MM.1S (cell line): ENCODE results near the gene ESR2.

Source experiments
- DNase-seq: peaks from one replicate; pipeline ENCODE4 v3.0.0-alpha.2; 2015
- H2AFZ ChIP-seq: fragments of 300-600 bp; sonication (generic); 2 replicates; pipeline ENCODE4 v1.6.0; 2016; ENCODE audit warnings: antibody characterized with exemption, low read length
- H3F3A ChIP-seq: fragments of 300-600 bp; sonication (generic); 2 replicates; pipeline ENCODE4 v1.6.1; 2016; ENCODE audit warnings: mild to moderate bottlenecking, antibody characterized with exemption, low read length, moderate library complexity, mixed read lengths; ENCODE audit not compliant: insufficient read depth
- H3K27ac ChIP-seq: fragments of 300-600 bp; sonication (generic); 2 replicates; pipeline ENCODE4 v1.5.1; 2016; ENCODE audit warnings: mild to moderate bottlenecking, low read length
- H3K27me3 ChIP-seq: fragments of 300-600 bp; sonication (generic); replicated peaks from 2 replicates; pipeline ENCODE4 v1.6.0; 2016; ENCODE audit warnings: low read length; ENCODE audit not compliant: insufficient read depth
- H3K36me3 ChIP-seq: fragments of 300-600 bp; sonication (generic); replicated peaks from 2 replicates; pipeline ENCODE4 v1.6.1; 2016; ENCODE audit warnings: mild to moderate bottlenecking, low read length, mixed read lengths; ENCODE audit not compliant: insufficient read depth
- H3K4me1 ChIP-seq: fragments of 300-600 bp; sonication (generic); 2 replicates; pipeline ENCODE4 v1.6.1; 2016; ENCODE audit warnings: low read length, mixed read lengths
- H3K4me2 ChIP-seq: fragments of 300-600 bp; sonication (generic); 2 replicates; pipeline ENCODE4 v1.6.0; 2016; ENCODE audit warnings: low read depth, low read length
- H3K4me3 ChIP-seq: fragments of 300-600 bp; sonication (generic); 2 replicates; pipeline ENCODE4 v1.5.1; 2016; ENCODE audit warnings: low read length, mixed read lengths
- H3K79me2 ChIP-seq: fragments of 300-600 bp; sonication (generic); 2 replicates; pipeline ENCODE4 v1.6.1; 2016; ENCODE audit warnings: mixed run types, low read length, mixed read lengths
- H3K9ac ChIP-seq: fragments of 300-600 bp; sonication (generic); 2 replicates; pipeline ENCODE4 v1.6.1; 2016; ENCODE audit warnings: low read length, mixed read lengths
- H3K9me2 ChIP-seq: fragments of 300-600 bp; sonication (generic); replicated peaks from 2 replicates; pipeline ENCODE4 v1.6.1; 2016; ENCODE audit warnings: mild to moderate bottlenecking, low read length, mixed read lengths; ENCODE audit not compliant: insufficient read depth
- H3K9me3 ChIP-seq: fragments of 300-600 bp; sonication (generic); replicated peaks from 2 replicates; pipeline ENCODE4 v1.6.1; 2016; ENCODE audit warnings: mild to moderate bottlenecking, low read length, mixed read lengths; ENCODE audit not compliant: insufficient read depth
- H4K20me1 ChIP-seq: fragments of 300-600 bp; sonication (generic); 2 replicates; pipeline ENCODE4 v1.6.1; 2016; ENCODE audit warnings: mild to moderate bottlenecking, low read length, moderate library complexity, mixed read lengths; ENCODE audit not compliant: insufficient read depth
- CTCF ChIP-seq: fragments of 300-600 bp; sonication (generic); IDR thresholded peaks from 2 replicates; pipeline ENCODE4 v1.5.1; 2016; ENCODE audit warnings: antibody characterized with exemption, low read length, mixed read lengths
- EZH2 ChIP-seq: fragments of 300-600 bp; sonication (generic); optimal IDR thresholded peaks from 2 replicates; pipeline ENCODE3; 2017; ENCODE audit warnings: low read depth, mild to moderate bottlenecking, antibody characterized with exemption, low read length, mixed read lengths
- EZH2phosphoT487 ChIP-seq: fragments of 300-600 bp; sonication (generic); IDR thresholded peaks from 2 replicates; pipeline ENCODE4 v1.6.1; 2018; ENCODE audit warnings: antibody characterized with exemption, low read length

Gene ESR2

GRCh38 chr14:64125270-64125669, 168.9 kb downstream of the ESR2 start:
- DNase-seq, result no peak
- H3K9me2 ChIP-seq, result no peaks in the 10 kb centered on the region
- H3K9me3 ChIP-seq, result no peaks in the 10 kb centered on the region
- H3K36me3 ChIP-seq, result no peaks in the 10 kb centered on the region
- no peak overlapping the region for H3K9ac ChIP-seq
- H3K4me1 ChIP-seq, result no peaks in the 10 kb centered on the region
- no peaks in the 10 kb centered on the region for H4K20me1 ChIP-seq
- TF ChIP-seq EZH2phosphoT487 (no peak), EZH2 (no peak), CTCF (no peak)
- no peak overlapping the region for H3K4me2 ChIP-seq
- H3F3A ChIP-seq, result no peaks in the 10 kb centered on the region
- H3K27ac ChIP-seq, result no peak overlapping the region
- no peaks in the 10 kb centered on the region for H3K79me2 ChIP-seq
- no peaks in the 10 kb centered on the region for H3K27me3 ChIP-seq
- H2AFZ ChIP-seq, result no peak overlapping the region
- H3K4me3 ChIP-seq, result no peak overlapping the region

- no peak overlapping the region for H2AFZ ChIP-seq
- H3K27ac ChIP-seq, result no peak overlapping the region
- H3K9ac ChIP-seq, result no peak overlapping the region
- no peaks in the 10 kb centered on the region for H3K27me3 ChIP-seq
- no peaks in the 10 kb centered on the region for H3K36me3 ChIP-seq
- no peaks in the 10 kb centered on the region for H3F3A ChIP-seq
- H4K20me1 ChIP-seq, result no peaks in the 10 kb centered on the region
- H3K4me1 ChIP-seq, result no peaks in the 10 kb centered on the region
- H3K4me2 ChIP-seq, result no peak overlapping the region
- no peak overlapping the region for H3K4me3 ChIP-seq
- no peaks in the 10 kb centered on the region for H3K79me2 ChIP-seq
- DNase-seq, result no peak
- H3K9me3 ChIP-seq, result no peaks in the 10 kb centered on the region
- no peaks in the 10 kb centered on the region for H3K9me2 ChIP-seq
- TF ChIP-seq EZH2phosphoT487 (no peak), CTCF (no peak), EZH2 (no peak)
Measured at GRCh38 chr14:64123241-64123822, 170.8 kb downstream of the ESR2 start.

- Histone ChIP-seq H3K4me1 (no peaks in the 10 kb centered on the region), H3K9ac (no peak overlapping the region), H3K4me2 (no peak overlapping the region), H3K36me3 (no peaks in the 10 kb centered on the region), H3K27me3 (no peaks in the 10 kb centered on the region), H3K9me3 (no peaks in the 10 kb centered on the region), H3K4me3 (no peak overlapping the region), H3F3A (no peaks in the 10 kb centered on the region), H3K79me2 (no peaks in the 10 kb centered on the region), H4K20me1 (no peaks in the 10 kb centered on the region), H2AFZ (no peak overlapping the region), H3K9me2 (no peaks in the 10 kb centered on the region), H3K27ac (no peak overlapping the region)
- no peak for TF ChIP-seq CTCF
- TF ChIP-seq EZH2phosphoT487, result no peak
- no peak for TF ChIP-seq EZH2
- no peak for DNase-seq
Measured at GRCh38 chr14:64119980-64120379, 174.2 kb downstream of the ESR2 start.
